Esophagus muscularis mucosa (tissue), 4 donors: ENCODE data around the gene SERINC3. TPM values are rescaled to one million over a fixed set of nuclear protein-coding genes. Genes with fewer than 3 reads are reported as not detected.

ENCODE experiments used
- DNase-seq: peaks from one replicate; pipeline ENCODE4 v3.0.0-alpha.2; 2017; ENCODE audit errors: extremely low spot score
- H3K27ac ChIP-seq, 4 donors: fragments of 200-600 bp; sonication (generic); replicated peaks in 1 of 4; 1 replicate in 3 of 4; 2 replicates in 1 of 4; pipeline ENCODE4 v1.5.1; 2016 to 2019; ENCODE audit warnings: mild to moderate bottlenecking in 1 of 4
- H3K27me3 ChIP-seq, 4 donors: fragments of 200-600 bp; sonication (generic); one replicate each; pipeline versions ENCODE4 v1.5.1 to v1.6.0; 2016 to 2019
- H3K36me3 ChIP-seq, 4 donors: fragments of 200-600 bp; sonication (generic); one replicate each; pipeline ENCODE4 v1.5.1; 2016 to 2019
- H3K4me1 ChIP-seq, 4 donors: fragments of 200-600 bp; sonication (generic); one replicate each; pipeline ENCODE4 v1.5.1; 2016 to 2019
- H3K4me3 ChIP-seq, 4 donors: fragments of 200-600 bp; sonication (generic); 1 replicate in 2 of 4; 2 replicates in 2 of 4; pipeline ENCODE4 v1.5.1; 2016 to 2019; ENCODE audit warnings: mild to moderate bottlenecking in 4 of 4, moderate library complexity in 1 of 4
- H3K9me3 ChIP-seq, 4 donors: fragments of 200-600 bp; sonication (generic); 1 replicate in 3 of 4; 2 replicates in 1 of 4; pipeline ENCODE4 v1.5.1; 2016 to 2019
- EP300 ChIP-seq: sonication (generic); formaldehyde crosslinking; IDR thresholded peaks from one replicate; pipeline ENCODE4 v1.6.1; 2017; ENCODE audit warnings: antibody characterized with exemption
- POLR2A ChIP-seq: fragments of 450-650 bp; IDR thresholded peaks from one replicate; pipeline ENCODE4 v1.6.1; 2017; ENCODE audit warnings: antibody characterized with exemption, moderate library complexity, mild to moderate bottlenecking, low read depth
- POLR2AphosphoS5 ChIP-seq, 2 donors: sonication (generic); formaldehyde crosslinking; IDR thresholded peaks; one replicate each; pipeline ENCODE4 v1.6.1; 2017; ENCODE audit warnings: antibody characterized with exemption in 2 of 2
- WGBS: methylation state at CpG from one replicate; pipeline ENCODE4 v1.1.5; 2018; 5-methylcytosine and 5-hydroxymethylcytosine counted together
- intact Hi-C: fragments of 100-400 bp; cut with DNase I; formaldehyde crosslinking; loops from one replicate; pipeline ENCODE4 v1.15.1; 2023
- total RNA-seq, 4 donors: library from RNA; depleted of rRNA; stranded (reverse); fragments of >200 nt; gene quantifications; one replicate each; pipeline versions ENCODE4 v1.1.0 to v1.2.1, GENCODE V29; 2016
- TF ChIP-seq, protein P1 (sequence below), 3 experiments: fragments of 200-600 bp in 2 of 3; fragments of 450-650 bp in 1 of 3; sonication (generic) in 2 of 3; IDR thresholded peaks; one replicate each; pipeline ENCODE4 v1.5.1; 2017 to 2019; ENCODE audit warnings: antibody characterized with exemption in 3 of 3, mild to moderate bottlenecking in 2 of 3, moderate library complexity in 1 of 3

The SERINC3 gene
- total RNA-seq, 4 donors from 2014 or later, result 121 to 175 (median 138) TPM

DNA sequence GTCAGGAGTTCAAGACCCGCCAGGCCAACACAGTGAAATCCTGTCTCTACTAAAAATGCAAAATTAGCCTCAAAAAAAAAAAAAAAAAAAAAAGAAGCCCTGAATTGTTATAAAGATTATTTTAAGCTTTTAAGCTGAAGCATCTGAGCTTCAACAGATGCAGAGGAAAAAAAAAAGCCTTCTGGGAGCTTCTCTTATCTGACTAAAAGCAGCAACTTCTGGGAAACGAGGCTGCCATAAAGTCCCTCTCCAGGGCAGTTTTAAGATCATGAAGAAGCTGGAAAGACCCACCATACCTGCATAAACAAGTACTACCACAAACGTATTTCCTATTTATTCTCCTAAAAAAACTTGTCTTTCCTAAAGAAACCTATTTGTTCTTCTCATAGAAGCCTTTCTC is 3.6 kb downstream of the SERINC3 start:
- Histone ChIP-seq H3K27me3 (no peaks in the 10 kb centered on the region), H3K4me1 (peaks cover 62 to 85% (median 80%) of the 10 kb centered on the region in 4 donors), H3K9me3 (no peaks in the 10 kb centered on the region), H3K27ac (peak overlapping the region; percentile 22 to 99 (median 75)), H3K4me3 (no peak overlapping the region), H3K36me3 (peaks cover under 1 to 5% (median 3%) of the 10 kb centered on the region in 4 donors)
- intact Hi-C loops, result loop anchor here (10.0 kb wide), 1 partner anchor 133 kb away; no protein-coding TSS in a partner anchor
- DNase-seq, result no peak
- TF ChIP-seq EP300 (no peak), POLR2AphosphoS5 (IDR thresholded peaks at IDR 0.05) (no peak), POLR2A (no peak)
- TF ChIP-seq, protein P1, sequence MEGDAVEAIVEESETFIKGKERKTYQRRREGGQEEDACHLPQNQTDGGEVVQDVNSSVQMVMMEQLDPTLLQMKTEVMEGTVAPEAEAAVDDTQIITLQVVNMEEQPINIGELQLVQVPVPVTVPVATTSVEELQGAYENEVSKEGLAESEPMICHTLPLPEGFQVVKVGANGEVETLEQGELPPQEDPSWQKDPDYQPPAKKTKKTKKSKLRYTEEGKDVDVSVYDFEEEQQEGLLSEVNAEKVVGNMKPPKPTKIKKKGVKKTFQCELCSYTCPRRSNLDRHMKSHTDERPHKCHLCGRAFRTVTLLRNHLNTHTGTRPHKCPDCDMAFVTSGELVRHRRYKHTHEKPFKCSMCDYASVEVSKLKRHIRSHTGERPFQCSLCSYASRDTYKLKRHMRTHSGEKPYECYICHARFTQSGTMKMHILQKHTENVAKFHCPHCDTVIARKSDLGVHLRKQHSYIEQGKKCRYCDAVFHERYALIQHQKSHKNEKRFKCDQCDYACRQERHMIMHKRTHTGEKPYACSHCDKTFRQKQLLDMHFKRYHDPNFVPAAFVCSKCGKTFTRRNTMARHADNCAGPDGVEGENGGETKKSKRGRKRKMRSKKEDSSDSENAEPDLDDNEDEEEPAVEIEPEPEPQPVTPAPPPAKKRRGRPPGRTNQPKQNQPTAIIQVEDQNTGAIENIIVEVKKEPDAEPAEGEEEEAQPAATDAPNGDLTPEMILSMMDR (IDR thresholded peaks at IDR 0.05), result no peak
- WGBS, result 51% methylated on average over 3 of the region's 3 CpGs

DNA sequence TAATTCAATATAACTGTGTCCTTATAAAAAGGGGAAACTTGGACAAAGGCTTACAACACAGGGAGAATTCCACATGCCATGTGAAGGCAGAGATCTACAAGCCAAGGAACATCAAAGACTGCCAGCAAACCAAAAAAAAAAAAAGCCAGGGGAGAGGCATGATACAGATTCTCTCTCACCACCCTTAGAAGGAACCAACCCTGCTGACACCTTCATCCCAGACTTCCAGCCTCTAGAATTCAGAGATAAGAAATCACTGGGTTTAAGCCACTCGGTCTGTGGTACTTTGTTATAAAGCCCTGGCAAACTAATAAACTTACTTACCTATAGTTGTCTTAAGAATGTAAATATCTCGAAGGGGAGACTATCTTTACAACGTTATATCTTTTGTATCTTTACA is 4.4 kb downstream of the SERINC3 start:
- no peak overlapping the region for H3K4me3 ChIP-seq
- intact Hi-C loops, result loop anchor here (10.0 kb wide), 1 partner anchor 133 kb away; no protein-coding TSS in a partner anchor
- WGBS, result 74% methylated on average over 3 of the region's 3 CpGs
- DNase-seq, result no peak
- no peak for TF ChIP-seq POLR2AphosphoS5 (IDR thresholded peaks at IDR 0.05)
- no peak for TF ChIP-seq POLR2A
- TF ChIP-seq, protein P1 (IDR thresholded peaks at IDR 0.05), result no peak
- TF ChIP-seq EP300, result no peak
- H3K27ac ChIP-seq, result peak overlapping the region; percentile 22 to 99 (median 75)
- no peaks in the 10 kb centered on the region for H3K9me3 ChIP-seq
- H3K4me1 ChIP-seq, result peaks cover 61 to 92% (median 87%) of the 10 kb centered on the region in 4 donors
- peaks cover 5 to 10% (median 9%) of the 10 kb centered on the region in 4 donors for H3K36me3 ChIP-seq
- no peaks in the 10 kb centered on the region for H3K27me3 ChIP-seq

DNA sequence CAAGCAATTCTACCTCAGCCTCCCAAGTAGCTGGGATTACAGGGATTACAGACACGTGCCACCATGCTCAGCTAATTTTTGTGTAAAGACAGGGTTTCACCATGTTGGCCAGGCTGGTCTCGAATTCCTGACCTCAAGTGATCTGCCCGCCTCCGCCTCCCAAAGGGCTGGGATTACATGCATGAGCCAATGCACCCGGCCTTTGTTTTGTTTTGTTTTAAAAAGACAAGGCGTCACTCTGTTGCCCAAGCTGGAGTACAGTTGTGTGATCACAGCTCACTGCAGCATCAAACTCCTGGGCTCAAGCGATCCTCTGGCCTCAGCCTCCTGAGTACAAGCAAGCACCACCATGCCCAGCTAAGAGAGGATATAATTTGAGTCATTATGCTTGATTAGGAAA is 5.4 kb downstream of the SERINC3 start:
- WGBS, result 54% methylated on average over 7 of the region's 7 CpGs
- peaks cover 5 to 20% (median 17%) of the 10 kb centered on the region in 4 donors for H3K36me3 ChIP-seq
- intact Hi-C loops, result loop anchor here (10.0 kb wide), 1 partner anchor 132 kb away; no protein-coding TSS in a partner anchor
- peaks cover 59 to 97% (median 92%) of the 10 kb centered on the region in 4 donors for H3K4me1 ChIP-seq
- TF ChIP-seq POLR2AphosphoS5 (IDR thresholded peaks at IDR 0.05) (peak in 1 of 2 donors; percentile 5), POLR2A (no peak)
- H3K27me3 ChIP-seq, result no peaks in the 10 kb centered on the region
- H3K4me3 ChIP-seq, result no peak overlapping the region
- H3K27ac ChIP-seq, result peak overlapping the region in 3 of 4 donors; percentile 7 to 98 (median 13)
- no peak for DNase-seq
- no peaks in the 10 kb centered on the region for H3K9me3 ChIP-seq

DNA sequence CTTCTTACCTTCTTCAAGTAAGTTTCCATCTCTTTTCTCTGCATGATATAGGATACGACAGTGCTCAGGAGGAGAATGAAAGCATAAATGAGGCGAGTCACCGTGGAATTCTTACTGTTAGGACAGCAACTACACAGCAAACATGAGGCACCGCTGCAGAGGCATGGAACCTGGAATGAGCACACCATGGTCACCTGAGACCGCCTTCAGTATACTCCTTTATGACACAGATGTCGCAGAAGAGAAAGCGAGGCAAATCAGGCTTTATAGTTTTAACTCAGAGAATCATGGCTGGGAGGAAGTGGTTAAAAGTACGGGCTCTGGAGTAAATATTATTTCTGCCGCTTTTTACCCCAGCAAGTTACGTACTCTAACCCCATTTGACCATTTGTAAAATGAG is 8.0 kb downstream of the SERINC3 start:
- DNase-seq, result no peak
- no peak for TF ChIP-seq POLR2AphosphoS5 (IDR thresholded peaks at IDR 0.05)
- no peak for TF ChIP-seq EP300
- no peak overlapping the region for H3K4me3 ChIP-seq
- peaks cover 37 to 77% (median 72%) of the 10 kb centered on the region in 4 donors for H3K4me1 ChIP-seq
- no peak overlapping the region for H3K27ac ChIP-seq
- H3K9me3 ChIP-seq, result no peaks in the 10 kb centered on the region
- 88% methylated on average over 10 of the region's 10 CpGs for WGBS
- intact Hi-C loops, result loop anchor here (10.0 kb wide), 1 partner anchor 129 kb away; no protein-coding TSS in a partner anchor
- H3K36me3 ChIP-seq, result peaks cover 26 to 46% (median 42%) of the 10 kb centered on the region in 4 donors
- no peaks in the 10 kb centered on the region for H3K27me3 ChIP-seq

DNA sequence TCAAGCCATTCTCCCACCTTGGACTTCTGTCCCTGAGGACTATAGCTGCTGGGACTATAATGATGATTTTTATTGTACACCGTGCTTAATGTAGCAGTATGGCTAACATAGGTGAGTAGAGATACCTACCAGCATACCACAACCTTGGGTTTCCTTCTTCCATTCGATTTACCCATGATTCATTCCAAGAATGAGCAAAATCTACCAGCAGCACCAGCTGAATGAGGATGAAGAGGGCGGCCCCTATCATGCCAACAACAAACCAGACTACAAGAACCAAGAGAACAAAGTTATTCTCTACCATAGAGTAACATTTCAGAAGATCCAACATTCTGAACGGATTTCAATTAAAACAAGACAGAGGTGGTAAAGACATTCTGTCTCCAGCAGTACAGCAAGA is 12.1 kb downstream of the SERINC3 start:
- DNase-seq, result no peak
- no peak overlapping the region for H3K4me3 ChIP-seq
- no peaks in the 10 kb centered on the region for H3K27me3 ChIP-seq
- peaks cover 61 to 87% (median 83%) of the 10 kb centered on the region in 4 donors for H3K36me3 ChIP-seq
- H3K4me1 ChIP-seq, result peaks cover 0 to 36% (median 31%) of the 10 kb centered on the region in 4 donors
- no peaks in the 10 kb centered on the region for H3K9me3 ChIP-seq
- TF ChIP-seq POLR2AphosphoS5 (IDR thresholded peaks at IDR 0.05) (no peak), EP300 (no peak), POLR2A (no peak)
- TF ChIP-seq, protein P1 (IDR thresholded peaks at IDR 0.05), result no peak
- intact Hi-C loops, result loop anchor here (10.0 kb wide), 1 partner anchor 125 kb away; no protein-coding TSS in a partner anchor
- 90% methylated on average over 4 of the region's 4 CpGs for WGBS
- H3K27ac ChIP-seq, result no peak overlapping the region
